ENCODE measurements around the gene FAM83E.

FAM83E gene

GRCh38 chr19:48568345-48568886, 46.5 kb downstream of the FAM83E start:
- FAIRE-seq, result no peak
- no peak for TF ChIP-seq CTCF (IDR thresholded peaks at IDR 0.05; ENCODE audit: insufficient read depth, missing control alignments)
- DNase-seq (ENCODE audit: insufficient read length, low spot score), result no peak

GRCh38 chr19:48565090-48565489, 49.8 kb downstream of the FAM83E start:
- no peak for DNase-seq (ENCODE audit: insufficient read length, low spot score)
- no peak for FAIRE-seq
- no peak for TF ChIP-seq CTCF (IDR thresholded peaks at IDR 0.05; ENCODE audit: insufficient read depth, missing control alignments)

All from D721Med (cell line).